H1 (cell line): ENCODE measurements around the gene TRIM14. TPM values are rescaled to one million over a fixed set of nuclear protein-coding genes. Genes with fewer than 3 reads are reported as not detected.

Experiments used
- CTCF ChIA-PET: fragments of 300-600 bp; sonication (Branson Sonifier 250); formaldehyde crosslinking; loops from one replicate; lab custom pipeline; 2021; ENCODE audit not compliant: partially characterized antibody; lab: Charles Lee
- POLR2A ChIA-PET: fragments of 300-600 bp; sonication (Branson Sonifier 250); formaldehyde crosslinking; loops from one replicate; lab custom pipeline; 2021; ENCODE audit warnings: inconsistent platforms; ENCODE audit not compliant: partially characterized antibody; lab: Charles Lee
- DNase-seq, 2 experiments: peaks; one replicate each; pipeline versions ENCODE4 v3.0.0 to v3.0.0-alpha.2; 2010 to 2022; ENCODE audit warnings: low spot score in 2 of 2, low read depth in 1 of 2, mixed read lengths in 1 of 2
- FAIRE-seq: peaks from 2 replicates; lab custom pipeline; 2011; peaks lifted over from hg19 to GRCh38; lab: Jason Lieb, UNC
- H2AFZ ChIP-seq: 2 replicates; pipeline ENCODE4 v1.8.1; 2012; ENCODE audit warnings: low read length, inconsistent platforms
- H2AK5ac ChIP-seq: 2 replicates; pipeline ENCODE4 v1.6.1; 2013; ENCODE audit warnings: low read depth, low read length
- H2BK120ac ChIP-seq: replicated peaks from 2 replicates; pipeline ENCODE3; 2013; ENCODE audit warnings: low read depth, low read length, inconsistent platforms
- H2BK12ac ChIP-seq: 2 replicates; pipeline ENCODE4 v1.6.1; 2013; ENCODE audit warnings: low read depth, low read length
- H2BK15ac ChIP-seq: 2 replicates; pipeline ENCODE4 v1.6.1; 2013; ENCODE audit warnings: low read length
- H2BK20ac ChIP-seq: 2 replicates; pipeline ENCODE4 v1.6.1; 2013; ENCODE audit warnings: low read length
- H2BK5ac ChIP-seq: 2 replicates; pipeline ENCODE4 v1.6.1; 2013; ENCODE audit warnings: low read depth, low read length
- H3K14ac ChIP-seq: 2 replicates; pipeline ENCODE4 v1.6.1; 2013; ENCODE audit warnings: inconsistent platforms; ENCODE audit not compliant: insufficient read length
- H3K18ac ChIP-seq: 2 replicates; pipeline ENCODE4 v1.6.1; 2013; ENCODE audit warnings: low read length; ENCODE audit errors: extremely low read depth
- H3K23ac ChIP-seq: 2 replicates; pipeline ENCODE4 v1.6.1; 2013; ENCODE audit warnings: inconsistent platforms; ENCODE audit not compliant: insufficient read length
- H3K23me2 ChIP-seq: 2 replicates; pipeline ENCODE4 v1.6.1; 2013; ENCODE audit warnings: low read depth, low read length
- H3K27ac ChIP-seq: 2 replicates; pipeline ENCODE4 v1.6.1; 2011; ENCODE audit warnings: low read depth, low read length, inconsistent platforms
- H3K27me3 ChIP-seq, 4 experiments: replicated peaks in 1 of 4; 1 replicate in 1 of 4; 2 replicates in 3 of 4; pipeline versions ENCODE4 v1.6.1 to v1.8.1; 2011 to 2013; ENCODE audit warnings: low read length in 3 of 4, mild to moderate bottlenecking in 3 of 4, inconsistent platforms in 2 of 4, mixed read lengths in 2 of 4, moderate library complexity in 1 of 4; ENCODE audit not compliant: control insufficient read depth in 3 of 4, insufficient read depth in 3 of 4; ENCODE audit errors: extremely low read depth in 1 of 4
- H3K36me3 ChIP-seq, 4 experiments: 2 replicates each; pipeline versions ENCODE4 v1.6.1 to v1.8.1; 2011 to 2013; ENCODE audit warnings: mild to moderate bottlenecking in 4 of 4, low read length in 3 of 4, moderate library complexity in 2 of 4, control low read depth in 1 of 4, inconsistent platforms in 1 of 4; ENCODE audit not compliant: insufficient read depth in 4 of 4, control insufficient read depth in 2 of 4
- H3K4ac ChIP-seq: replicated peaks from 2 replicates; pipeline ENCODE3; 2013; ENCODE audit warnings: low read length, low read depth, mixed read lengths, inconsistent platforms; ENCODE audit not compliant: insufficient read length
- H3K4me1 ChIP-seq, 4 experiments: replicated peaks in 1 of 4; 1 replicate in 1 of 4; 2 replicates in 3 of 4; pipeline versions ENCODE4 v1.6.1 to v1.8.1; 2011 to 2013; ENCODE audit warnings: low read length in 3 of 4, inconsistent platforms in 2 of 4, mixed read lengths in 1 of 4; ENCODE audit not compliant: insufficient read depth in 4 of 4, control insufficient read depth in 3 of 4
- H3K4me2 ChIP-seq, 2 experiments: 2 replicates each; pipeline versions ENCODE4 v1.6.1 to v1.8.1; 2011 to 2013; ENCODE audit warnings: low read depth in 2 of 2, low read length in 2 of 2, control low read depth in 1 of 2, inconsistent platforms in 1 of 2, mild to moderate bottlenecking in 1 of 2; ENCODE audit not compliant: insufficient read depth in 1 of 2
- H3K4me3 ChIP-seq, 4 experiments: fragments of 200-600, 300-600 bp in 1 of 4; sonication (generic), shearing (Covaris generic), sonication (Bioruptor Twin) in 1 of 4; 2 replicates each; pipeline versions ENCODE4 v1.5.1 to v1.8.1; 2011 to 2016; ENCODE audit warnings: low read length in 4 of 4, low read depth in 3 of 4, control low read depth in 2 of 4, inconsistent platforms in 2 of 4, mild to moderate bottlenecking in 2 of 4, mixed read lengths in 1 of 4, moderate library complexity in 1 of 4; ENCODE audit not compliant: insufficient read depth in 2 of 4; ENCODE audit errors: extremely low read depth in 1 of 4
- H3K56ac ChIP-seq: replicated peaks from 2 replicates; pipeline ENCODE3; 2013; ENCODE audit warnings: low read depth, mild to moderate bottlenecking, mixed read lengths, low read length, inconsistent platforms; ENCODE audit not compliant: insufficient read length
- H3K79me1 ChIP-seq: 2 replicates; pipeline ENCODE4 v1.6.1; 2013; ENCODE audit warnings: low read depth, low read length, control low read depth
- H3K79me2 ChIP-seq, 2 experiments: 2 replicates each; pipeline versions ENCODE4 v1.6.1 to v1.8.1; 2012 to 2013; ENCODE audit warnings: low read length in 2 of 2, mild to moderate bottlenecking in 2 of 2, inconsistent platforms in 1 of 2; ENCODE audit not compliant: insufficient read depth in 2 of 2, control insufficient read depth in 1 of 2
- H3K9ac ChIP-seq, 4 experiments: replicated peaks in 1 of 4; 1 replicate in 1 of 4; 2 replicates in 3 of 4; pipeline versions ENCODE4 v1.6.1 to v1.8.1; 2011 to 2013; ENCODE audit warnings: low read depth in 3 of 4, low read length in 3 of 4, control low read depth in 2 of 4, mild to moderate bottlenecking in 2 of 4, moderate library complexity in 2 of 4, inconsistent platforms in 1 of 4; ENCODE audit errors: extremely low read depth in 1 of 4
- H3K9me3 ChIP-seq, 2 experiments: 2 replicates each; pipeline versions ENCODE4 v1.6.1 to v1.8.1; 2012 to 2013; ENCODE audit warnings: mild to moderate bottlenecking in 2 of 2, moderate library complexity in 2 of 2, control low read depth in 1 of 2, inconsistent platforms in 1 of 2, low read depth in 1 of 2, low read length in 1 of 2, mixed read lengths in 1 of 2; ENCODE audit not compliant: insufficient read depth in 2 of 2
- H4K20me1 ChIP-seq, 2 experiments: replicated peaks in 1 of 2; 2 replicates each; pipeline versions ENCODE3 to v1.8.1; 2011 to 2013; ENCODE audit warnings: inconsistent platforms in 2 of 2, low read length in 2 of 2, mild to moderate bottlenecking in 1 of 2; ENCODE audit not compliant: insufficient read depth in 2 of 2, control insufficient read depth in 1 of 2
- H4K5ac ChIP-seq: 2 replicates; pipeline ENCODE4 v1.6.1; 2013; ENCODE audit warnings: low read length, low read depth, mixed read lengths, inconsistent platforms; ENCODE audit not compliant: insufficient read length
- H4K8ac ChIP-seq: 2 replicates; pipeline ENCODE4 v1.8.0; 2013; ENCODE audit warnings: mild to moderate bottlenecking, moderate library complexity, low read length, inconsistent platforms; ENCODE audit not compliant: insufficient read depth; ENCODE audit errors: extremely low read depth
- H4K91ac ChIP-seq: replicated peaks from 2 replicates; pipeline ENCODE3; 2013; ENCODE audit warnings: low read length, mixed read lengths, inconsistent platforms; ENCODE audit not compliant: insufficient read length
- BACH1 ChIP-seq: IDR thresholded peaks from 2 replicates; pipeline ENCODE4 v1.6.1; 2012; ENCODE audit warnings: low read length, improper control_type of control experiment
- CEBPB ChIP-seq: IDR thresholded peaks from 2 replicates; pipeline ENCODE4 v1.6.1; 2012; ENCODE audit warnings: low read depth, low read length
- CTCF ChIP-seq, 3 experiments: IDR thresholded peaks; 1 replicate in 2 of 3; 2 replicates in 1 of 3; pipeline versions ENCODE4 v1.5.1 to v1.6.1; 2011; ENCODE audit warnings: low read length in 3 of 3, mild to moderate bottlenecking in 3 of 3, inconsistent platforms in 2 of 3, low read depth in 1 of 3, moderate library complexity in 1 of 3; ENCODE audit not compliant: insufficient read depth in 1 of 3; ENCODE audit errors: control extremely low read depth in 1 of 3
- EGR1 ChIP-seq: IDR thresholded peaks from 2 replicates; pipeline ENCODE4 v1.6.1; 2011; ENCODE audit warnings: low read depth, low read length, borderline replicate concordance
- HDAC6 ChIP-seq: IDR thresholded peaks from one replicate; pipeline ENCODE4 v1.7.1; 2012; ENCODE audit warnings: low read depth, mild to moderate bottlenecking, inconsistent platforms, low read length, moderate library complexity
- KDM5A ChIP-seq: fragments of 200-600 bp; IDR thresholded peaks from 2 replicates; pipeline ENCODE4 v1.7.1; 2012; ENCODE audit warnings: mild to moderate bottlenecking, low read length, inconsistent platforms, mixed read lengths
- MAFK ChIP-seq: IDR thresholded peaks from 2 replicates; pipeline ENCODE4 v1.6.1; 2012; ENCODE audit warnings: low read depth, mild to moderate bottlenecking, improper control_type of control experiment, low read length
- POLR2A ChIP-seq, 2 experiments: IDR thresholded peaks; 1 replicate in 1 of 2; 2 replicates in 1 of 2; pipeline ENCODE4 v1.6.1; 2011; ENCODE audit warnings: low read depth in 2 of 2, low read length in 2 of 2, mild to moderate bottlenecking in 2 of 2; ENCODE audit errors: control extremely low read depth in 1 of 2
- RAD21 ChIP-seq, 2 experiments: IDR thresholded peaks in 1 of 2; conservative IDR thresholded peaks in 1 of 2; 2 replicates each; pipeline ENCODE4 v1.6.1; 2011; ENCODE audit warnings: low read depth in 2 of 2, low read length in 2 of 2, improper control_type of control experiment in 1 of 2, inconsistent platforms in 1 of 2, mild to moderate bottlenecking in 1 of 2, moderate library complexity in 1 of 2
- RBBP5 ChIP-seq: IDR thresholded peaks from 2 replicates; pipeline ENCODE4 v1.7.1; 2012; ENCODE audit warnings: low read depth, mild to moderate bottlenecking, inconsistent platforms, low read length, moderate library complexity, borderline replicate concordance
- RXRA ChIP-seq: IDR thresholded peaks from 2 replicates; pipeline ENCODE4 v1.6.1; 2011; ENCODE audit warnings: low read depth, mild to moderate bottlenecking, low read length, moderate library complexity; ENCODE audit not compliant: insufficient read depth
- SP4 ChIP-seq: IDR thresholded peaks from 2 replicates; pipeline ENCODE4 v1.6.1; 2012; ENCODE audit warnings: low read length, inconsistent platforms
- TEAD4 ChIP-seq: IDR thresholded peaks from 2 replicates; pipeline ENCODE4 v1.6.1; 2012; ENCODE audit warnings: low read depth, low read length, inconsistent platforms, mixed read lengths
- WGBS, 2 experiments: shearing (Covaris generic) in 1 of 2; methylation state at CpG; one replicate each; pipeline versions ENCODE4 v1.1.6 to v1.1.7; 2013 to 2015; ENCODE audit warnings: low lambda C conversion rate in 2 of 2, mixed read lengths in 2 of 2, inconsistent platforms in 1 of 2, low coverage in 1 of 2, missing lambda C conversion rate in 1 of 2; ENCODE audit not compliant: insufficient replicate concordance in 2 of 2, insufficient coverage in 1 of 2, insufficient read length in 1 of 2; ENCODE audit errors: extremely low coverage in 1 of 2, missing lambda C conversion rate in 1 of 2; 5-methylcytosine and 5-hydroxymethylcytosine counted together
- polyA plus RNA-seq, 7 experiments: library from polyadenylated mRNA; depleted of rRNA in 3 of 7; stranded (reverse) in 5 of 7; unstranded in 2 of 7; fragments of >200 nt in 5 of 7; fragments of 200-250 nt in 2 of 7; gene quantifications; 1 replicate in 5 of 7; 2 replicates in 1 of 7; 4 replicates in 1 of 7; pipeline versions ENCODE4 v1.2.1 to v1.2.3, GENCODE V29; 2011 to 2013; ENCODE audit warnings: missing spikeins in 2 of 7, mixed read lengths in 2 of 7
- total RNA-seq: library from RNA; stranded (reverse); fragmentation: NEBNext Ultra II Directional; extraction: Animal tissue kit (Norgen Biotek cat#: 25700); gene quantifications from 2 replicates; pipeline ENCODE4 v1.2.1, GENCODE V29; 2021

TRIM14 gene
- total and polyA plus RNA-seq, 2 of the 8 experiments (the other 6 are each of a cell fraction or from before 2014, with no cell fraction given) = 9.2 to 19.4 TPM

DNA sequence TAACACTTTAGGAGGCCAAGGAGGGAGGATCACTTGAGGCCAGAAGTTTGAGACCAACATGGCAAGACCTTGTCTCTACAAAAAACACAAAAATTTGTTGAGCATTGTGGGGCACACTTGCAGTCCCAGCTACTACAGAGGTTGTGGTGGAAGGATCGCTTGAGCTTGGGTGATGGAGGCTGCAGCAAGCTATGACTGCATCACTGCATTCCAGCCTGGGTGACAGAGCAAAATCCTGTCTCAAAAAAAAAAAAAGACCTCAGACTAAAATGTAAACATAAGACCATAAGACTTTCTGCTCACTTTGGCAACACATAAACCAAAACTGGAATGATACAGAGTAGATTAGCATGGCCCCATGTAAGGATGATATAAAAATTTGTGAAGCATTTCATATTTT is 87.1 kb downstream of the TRIM14 start:
- no peak overlapping the region for H3K4me2 ChIP-seq
- no peak overlapping the region for H2AFZ ChIP-seq
- no peaks in the 10 kb centered on the region for H3K79me2 ChIP-seq
- no peak overlapping the region for H2BK120ac ChIP-seq
- 90% methylated on average over 1 of the region's 1 CpG; no CpG with 5 or more reads in 1 of the 2 experiments for WGBS, 2 experiments
- ChIA-PET CTCF (interaction anchor here (0.6 to 4.5 kb wide), 6 partner anchors 7 to 1501 kb away, joined by 3 to 27 read pairs (median 4); no protein-coding TSS in a partner anchor), POLR2A (interaction anchor here (0.6 kb wide), 2 partner anchors 26 to 636 kb away, joined by 3 read pairs; no protein-coding TSS in a partner anchor)
- H3K23me2 ChIP-seq = no peaks in the 10 kb centered on the region
- DNase-seq = no peak
- no peaks in the 10 kb centered on the region for H3K9me3 ChIP-seq
- H3K79me1 ChIP-seq = no peaks in the 10 kb centered on the region
- no peak overlapping the region for H3K14ac ChIP-seq
- no peaks in the 10 kb centered on the region for H3K4me1 ChIP-seq
- H3K4ac ChIP-seq = no peak overlapping the region
- H2BK5ac ChIP-seq = no peak overlapping the region
- H2BK12ac ChIP-seq = no peak overlapping the region
- H3K9ac ChIP-seq = no peak overlapping the region
- no peak for FAIRE-seq
- no peaks in the 10 kb centered on the region for H3K36me3 ChIP-seq
- H4K20me1 ChIP-seq = no peaks in the 10 kb centered on the region
- H3K27ac ChIP-seq = no peak overlapping the region
- H3K4me3 ChIP-seq = no peak overlapping the region
- no peak overlapping the region for H4K5ac ChIP-seq
- no peak overlapping the region for H2AK5ac ChIP-seq
- peaks cover 0 to 3% (median 0%) of the 10 kb centered on the region in 4 experiments; a peak in 2 of 7 replicates for H3K27me3 ChIP-seq
- H4K91ac ChIP-seq = no peak overlapping the region
- H3K23ac ChIP-seq = no peak overlapping the region
- H4K8ac ChIP-seq = no peak overlapping the region
- H3K56ac ChIP-seq = no peak overlapping the region
- H2BK20ac ChIP-seq = no peak overlapping the region
- H3K18ac ChIP-seq = no peak overlapping the region
- H2BK15ac ChIP-seq = no peak overlapping the region
- TF ChIP-seq KDM5A (no peak), HDAC6 (no peak), MAFK (no peak), CEBPB (no peak), CTCF (IDR thresholded peaks at IDR 0.05; ENCODE audit: control extremely low read depth in 1 of 3, insufficient read depth in 1 of 3, low read depth in 1 of 3, low read length in 3 of 3) (no peak), RBBP5 (no peak), TEAD4 (no peak), RAD21 (IDR thresholded peaks at IDR 0.05 in 1 of 2, conservative IDR thresholded peaks at IDR 0.05 in 1 of 2; ENCODE audit: low read depth in 2 of 2, low read length in 2 of 2) (no peak), POLR2A (IDR thresholded peaks at IDR 0.05; ENCODE audit: control extremely low read depth in 1 of 2, low read depth in 2 of 2, low read length in 2 of 2) (no peak), EGR1 (no peak), SP4 (no peak), RXRA (no peak), BACH1 (no peak)
